ENCODE results near the gene GRIA1. TPM values are rescaled to one million over a fixed set of nuclear protein-coding genes. Genes with fewer than 3 reads are reported as not detected.

The GRIA1 gene
- total and polyA plus RNA-seq, 8 donors = 0.04 to 0.22 (median 0.05) TPM; not detected in 3

GRCh38 chr5:153671653-153672346 is 181.3 kb downstream of the GRIA1 start:
- Histone ChIP-seq H3K36me3 (no peaks in the 10 kb centered on the region), H3K9me3 (no peaks in the 10 kb centered on the region), H3K4me1 (no peaks in the 10 kb centered on the region), H3K27ac (no peak overlapping the region), H3K27me3 (no peaks in the 10 kb centered on the region), H3K4me3 (no peak overlapping the region)
- intact Hi-C loops (cut with DNase I) = no loop called here
- TF ChIP-seq CTCF (IDR thresholded peaks at IDR 0.05) = no peak
- ATAC-seq (no peak), FAIRE-seq (no peak), DNase-seq (no peak)
- 72 to 86% methylated on average over 2 of the region's 2 CpGs for WGBS, 2 donors

- Histone ChIP-seq H3K4me3 (no peak overlapping the region), H3K27ac (no peak overlapping the region), H3K27me3 (no peaks in the 10 kb centered on the region), H3K9me3 (no peaks in the 10 kb centered on the region), H3K36me3 (no peaks in the 10 kb centered on the region), H3K4me1 (no peaks in the 10 kb centered on the region)
- no peak for FAIRE-seq
- TF ChIP-seq CTCF (IDR thresholded peaks at IDR 0.05) = no peak
- ATAC-seq = no peak
- no peak for DNase-seq
- intact Hi-C loops (cut with DNase I) = no loop called here
- 58 to 66% methylated on average over 6 of the region's 6 CpGs for WGBS, 2 donors
Measured at GRCh38 chr5:153672347-153673090, 182.0 kb downstream of the GRIA1 start.

- TF ChIP-seq CTCF (IDR thresholded peaks at IDR 0.05) = no peak
- WGBS, 2 donors = 74 to 80% methylated on average over 4 of the region's 4 CpGs
Measured at GRCh38 chr5:153674356-153674755, 183.9 kb downstream of the GRIA1 start.

GRCh38 chr5:153676406-153676805 is 185.9 kb downstream of the GRIA1 start:
- DNase-seq (no peak), FAIRE-seq (no peak), ATAC-seq (no peak)
- 21 to 35% methylated on average over 3 of the region's 3 CpGs for WGBS, 2 donors
- no peaks in the 10 kb centered on the region for H3K36me3 ChIP-seq
- H3K4me3 ChIP-seq = no peak overlapping the region
- intact Hi-C loops (cut with DNase I) = no loop called here
- no peak overlapping the region for H3K27ac ChIP-seq
- H3K9me3 ChIP-seq = no peaks in the 10 kb centered on the region
- H3K4me1 ChIP-seq = no peaks in the 10 kb centered on the region
- H3K27me3 ChIP-seq = no peaks in the 10 kb centered on the region
- no peak for TF ChIP-seq CTCF (IDR thresholded peaks at IDR 0.05)

More at GRCh38 chr5:153674356-153674755, 183.9 kb downstream of the GRIA1 start:
- FAIRE-seq (no peak), ATAC-seq (no peak), DNase-seq (no peak)
- H3K27me3 ChIP-seq = no peaks in the 10 kb centered on the region
- intact Hi-C loops (cut with DNase I) = no loop called here
- H3K4me3 ChIP-seq = no peak overlapping the region
- no peaks in the 10 kb centered on the region for H3K4me1 ChIP-seq
- H3K9me3 ChIP-seq = no peaks in the 10 kb centered on the region
- no peak overlapping the region for H3K27ac ChIP-seq
- H3K36me3 ChIP-seq = no peaks in the 10 kb centered on the region

- DNase-seq (no peak), ATAC-seq (no peak), FAIRE-seq (no peak)
- H3K4me3 ChIP-seq = no peak overlapping the region
- H3K9me3 ChIP-seq = no peaks in the 10 kb centered on the region
- H3K27me3 ChIP-seq = no peaks in the 10 kb centered on the region
- no peaks in the 10 kb centered on the region for H3K36me3 ChIP-seq
- TF ChIP-seq CTCF (IDR thresholded peaks at IDR 0.05) = no peak
- 58 to 74% methylated on average over 7 of the region's 7 CpGs for WGBS, 2 donors
- H3K27ac ChIP-seq = no peak overlapping the region
- intact Hi-C loops (cut with DNase I) = no loop called here
- H3K4me1 ChIP-seq = no peaks in the 10 kb centered on the region
Measured at GRCh38 chr5:153676821-153677220, 186.4 kb downstream of the GRIA1 start.
